GM23338 (cell line): ENCODE data around the gene PCDHGA1.

Experiments
- CREB1 ChIP-seq: fragments of 250-450 bp; sonication (Bioruptor Pico); IDR thresholded peaks from 2 replicates; pipeline ENCODE4 v1.5.0; 2020; ENCODE audit warnings: low read depth, mild to moderate bottlenecking, moderate library complexity
- CTCF ChIP-seq, 2 experiments: fragments of 200-600 bp in 1 of 2; sonication (generic) in 1 of 2; conservative IDR thresholded peaks; 2 replicates each; pipeline versions ENCODE4 v1.5.1 to v1.6.1; 2016 to 2017; ENCODE audit warnings: antibody characterized with exemption in 2 of 2, low read depth in 2 of 2, mild to moderate bottlenecking in 2 of 2, moderate library complexity in 1 of 2
- ETS1 ChIP-seq: IDR thresholded peaks from 2 replicates; pipeline ENCODE4 v1.6.1; 2016; ENCODE audit warnings: antibody characterized with exemption
- EZH2 ChIP-seq: fragments of 200-600 bp; sonication (generic); IDR thresholded peaks from one replicate; pipeline ENCODE4 v1.8.0; 2017; ENCODE audit warnings: antibody characterized with exemption, mild to moderate bottlenecking, low read depth; ENCODE audit not compliant: unreplicated experiment
- EZH2phosphoT487 ChIP-seq: fragments of 200-600 bp; sonication (generic); IDR thresholded peaks from one replicate; pipeline ENCODE4 v1.8.1; 2018; ENCODE audit warnings: antibody characterized with exemption; ENCODE audit not compliant: unreplicated experiment
- JUNB ChIP-seq: IDR thresholded peaks from one replicate; pipeline ENCODE4 v1.6.1; 2016; ENCODE audit warnings: antibody characterized with exemption; ENCODE audit not compliant: unreplicated experiment
- NANOG ChIP-seq: IDR thresholded peaks from 2 replicates; pipeline ENCODE4 v1.6.1; 2016; ENCODE audit warnings: antibody characterized with exemption, borderline replicate concordance
- POLR2AphosphoS5 ChIP-seq: IDR thresholded peaks from 2 replicates; pipeline ENCODE4 v1.6.1; 2016; ENCODE audit warnings: antibody characterized with exemption, low read depth
- REST ChIP-seq: IDR thresholded peaks from one replicate; pipeline ENCODE4 v1.6.1; 2018; ENCODE audit warnings: antibody characterized with exemption; ENCODE audit not compliant: unreplicated experiment
- STAT1 ChIP-seq: IDR thresholded peaks from one replicate; pipeline ENCODE4 v1.6.1; 2016; ENCODE audit warnings: antibody characterized with exemption; ENCODE audit not compliant: unreplicated experiment
- ZNF114 ChIP-seq: fragments of 250-450 bp; sonication (Bioruptor Pico); IDR thresholded peaks from 2 replicates; pipeline ENCODE4 v1.5.0; 2020; ENCODE audit warnings: mild to moderate bottlenecking, moderate library complexity
- ZNF462 ChIP-seq: fragments of 250-450 bp; sonication (Bioruptor Pico); IDR thresholded peaks from 2 replicates; pipeline ENCODE4 v1.5.0; 2020; ENCODE audit warnings: mild to moderate bottlenecking, moderate library complexity

- TF ChIP-seq CTCF (conservative IDR thresholded peaks at IDR 0.05; ENCODE audit: low read depth in 2 of 2) = no peak
- TF ChIP-seq STAT1 = no peak
- TF ChIP-seq POLR2AphosphoS5 = no peak
- TF ChIP-seq ZNF114 = no peak
- TF ChIP-seq EZH2 = no peak
- no peak for TF ChIP-seq NANOG
- TF ChIP-seq EZH2phosphoT487 = no peak
- TF ChIP-seq CREB1 (CRISPR knock-in tag) = no peak
- TF ChIP-seq REST = no peak
- no peak for TF ChIP-seq ETS1
- TF ChIP-seq ZNF462 (CRISPR knock-in tag) = no peak
- TF ChIP-seq JUNB = no peak
Measured at GRCh38 chr5:141510160-141510559, 179.8 kb downstream of the PCDHGA1 start.
